Fibroblast of mammary gland (primary cell): ENCODE results near the gene ENDOV.

Experiments
- DNase-seq: peaks from one replicate; pipeline ENCODE4 v3.0.0-alpha.2; 2010; ENCODE audit warnings: low read depth
- H3K4me3 ChIP-seq: 2 replicates; pipeline ENCODE4 v1.5.1; 2011; ENCODE audit warnings: low read depth, mild to moderate bottlenecking, low read length, moderate library complexity; ENCODE audit not compliant: control insufficient read depth
- CTCF ChIP-seq: conservative IDR thresholded peaks from 2 replicates; pipeline ENCODE4 v1.5.1; 2011; ENCODE audit warnings: low read depth, low read length, inconsistent platforms; ENCODE audit not compliant: control insufficient read depth, insufficient read depth

The ENDOV gene

GRCh38 chr17:80422276-80422675 is 7.3 kb downstream of the ENDOV start:
- TF ChIP-seq CTCF, result no peak
- no peak overlapping the region for H3K4me3 ChIP-seq
- DNase-seq, result no peak

- no peak for DNase-seq
- H3K4me3 ChIP-seq, result no peak overlapping the region
- TF ChIP-seq CTCF, result no peak
Observed at GRCh38 chr17:80422981-80423380, 8.0 kb downstream of the ENDOV start.

- DNase-seq, result no peak
- TF ChIP-seq CTCF, result no peak
Observed at GRCh38 chr17:80423536-80424225, 8.7 kb downstream of the ENDOV start.

GRCh38 chr17:80424261-80424660 is 9.3 kb downstream of the ENDOV start:
- H3K4me3 ChIP-seq, result no peak overlapping the region
- DNase-seq, result no peak
- no peak for TF ChIP-seq CTCF

More at GRCh38 chr17:80423536-80424225, 8.7 kb downstream of the ENDOV start:
- H3K4me3 ChIP-seq, result no peak overlapping the region

GRCh38 chr17:80424878-80425765 is 10.2 kb downstream of the ENDOV start:
- no peak for DNase-seq
- no peak overlapping the region for H3K4me3 ChIP-seq
- TF ChIP-seq CTCF, result no peak

- H3K4me3 ChIP-seq, result no peak overlapping the region
- no peak for TF ChIP-seq CTCF
Observed at GRCh38 chr17:80425835-80426426, 11.0 kb downstream of the ENDOV start.

More at GRCh38 chr17:80425835-80426426, 11.0 kb downstream of the ENDOV start:
- no peak for DNase-seq
